B cell (primary cell): ENCODE results near the gene PPP1R12B.

Experiments used
- CTCF ChIP-seq: fragments of 200-600 bp; IDR thresholded peaks from one replicate; pipeline ENCODE4 v1.8.0; 2022; ENCODE audit warnings: antibody characterized with exemption, mild to moderate bottlenecking
- EZH2 ChIP-seq: IDR thresholded peaks from 2 replicates; pipeline ENCODE4 v1.6.1; 2012; ENCODE audit warnings: borderline replicate concordance, low read depth, mild to moderate bottlenecking, moderate library complexity, low read length; ENCODE audit not compliant: insufficient read depth, poor library complexity, severe bottlenecking

GRCh38 chr1:202616355-202616915 is 267.9 kb downstream of the PPP1R12B start:
- TF ChIP-seq CTCF (no peak), EZH2 (no peak)
